GM23248 (cell line): ENCODE results near the gene MOCOS. TPM values are rescaled to one million over a fixed set of nuclear protein-coding genes. Genes with fewer than 3 reads are reported as not detected.

Source experiments
- DNase-seq: peaks from one replicate; pipeline ENCODE4 v3.0.0-alpha.2; 2015
- H2AFZ ChIP-seq: fragments of 200-600 bp; sonication (generic); 2 replicates; pipeline ENCODE4 v1.6.1; 2016; ENCODE audit warnings: antibody characterized with exemption
- H3F3A ChIP-seq: fragments of 200-600 bp; sonication (generic); 2 replicates; pipeline ENCODE4 v1.6.1; 2016; ENCODE audit warnings: mild to moderate bottlenecking, antibody characterized with exemption, mixed run types; ENCODE audit not compliant: insufficient read depth
- H3K27ac ChIP-seq: fragments of 200-600 bp; sonication (generic); 2 replicates; pipeline ENCODE4 v1.5.1; 2016; ENCODE audit warnings: mild to moderate bottlenecking
- H3K27me3 ChIP-seq: fragments of 200-600 bp; sonication (generic); replicated peaks from 2 replicates; pipeline ENCODE4 v1.6.1; 2016; ENCODE audit warnings: mild to moderate bottlenecking; ENCODE audit not compliant: insufficient read depth
- H3K36me3 ChIP-seq: fragments of 200-600 bp; sonication (generic); 2 replicates; pipeline ENCODE4 v1.6.1; 2016; ENCODE audit warnings: low read depth, mild to moderate bottlenecking
- H3K4me1 ChIP-seq: fragments of 200-600 bp; sonication (generic); 2 replicates; pipeline ENCODE4 v1.6.1; 2016; ENCODE audit warnings: mild to moderate bottlenecking; ENCODE audit not compliant: insufficient read depth
- H3K4me2 ChIP-seq: fragments of 200-600 bp; sonication (generic); one replicate; pipeline ENCODE4 v1.6.1; 2016; ENCODE audit warnings: mild to moderate bottlenecking; ENCODE audit not compliant: unreplicated experiment
- H3K4me3 ChIP-seq: fragments of 200-600 bp; sonication (generic); 2 replicates; pipeline ENCODE4 v1.5.1; 2016; ENCODE audit warnings: mild to moderate bottlenecking
- H3K79me2 ChIP-seq: fragments of 200-600 bp; sonication (generic); 2 replicates; pipeline ENCODE4 v1.6.1; 2016; ENCODE audit warnings: mild to moderate bottlenecking; ENCODE audit not compliant: insufficient read depth
- H3K9ac ChIP-seq: fragments of 200-600 bp; sonication (generic); 2 replicates; pipeline ENCODE4 v1.6.1; 2016; ENCODE audit warnings: mild to moderate bottlenecking
- H3K9me2 ChIP-seq: fragments of 200-600 bp; sonication (generic); 2 replicates; pipeline ENCODE4 v1.6.1; 2016; ENCODE audit warnings: mixed run types, mild to moderate bottlenecking, moderate library complexity; ENCODE audit not compliant: insufficient read depth
- H3K9me3 ChIP-seq: fragments of 200-600 bp; sonication (generic); one replicate; pipeline ENCODE4 v1.6.1; 2017; ENCODE audit warnings: low read depth
- H4K20me1 ChIP-seq: fragments of 200-600 bp; sonication (generic); 2 replicates; pipeline ENCODE4 v1.6.0; 2016; ENCODE audit not compliant: insufficient read depth
- EZH2 ChIP-seq: fragments of 200-600 bp; sonication (generic); IDR thresholded peaks from 2 replicates; pipeline ENCODE4 v1.6.1; 2018; ENCODE audit warnings: antibody characterized with exemption, mild to moderate bottlenecking; ENCODE audit not compliant: insufficient read depth, poor library complexity, severe bottlenecking
- EZH2phosphoT487 ChIP-seq: fragments of 200-600 bp; sonication (generic); IDR thresholded peaks from 2 replicates; pipeline ENCODE4 v1.6.1; 2018; ENCODE audit warnings: antibody characterized with exemption, moderate library complexity, mild to moderate bottlenecking, low read depth; ENCODE audit not compliant: insufficient read depth
- whole genome bisulfite sequencing, 2 experiments: methylation state at CpG; one replicate each; pipeline ENCODE4 v1.1.6; 2015 to 2017; ENCODE audit warnings: low lambda C conversion rate in 2 of 2, low coverage in 1 of 2; ENCODE audit errors: missing lambda C conversion rate in 2 of 2; 5-methylcytosine and 5-hydroxymethylcytosine counted together
- in situ Hi-C: fragments of 300-500 bp; cut with MboI; formaldehyde crosslinking; loops from 2 replicates; pipeline ENCODE4 v1.15.0; 2020
- polyA plus RNA-seq: library from polyadenylated mRNA; unstranded; fragments of >200 nt; fragmentation: Nextera tagmentation; extraction: Ambion mirVana; gene quantifications from 2 replicates; pipeline ENCODE4 v1.2.1, GENCODE V29; 2016
- total RNA-seq: library from RNA; depleted of rRNA; stranded (reverse); fragments of >200 nt; shearing (Covaris generic); gene quantifications from 2 replicates; pipeline ENCODE4 v1.2.3, GENCODE V29; 2014

MOCOS gene
- total and polyA plus RNA-seq, 2 experiments from 2014 or later = 17.9 to 23.6 TPM

DNA sequence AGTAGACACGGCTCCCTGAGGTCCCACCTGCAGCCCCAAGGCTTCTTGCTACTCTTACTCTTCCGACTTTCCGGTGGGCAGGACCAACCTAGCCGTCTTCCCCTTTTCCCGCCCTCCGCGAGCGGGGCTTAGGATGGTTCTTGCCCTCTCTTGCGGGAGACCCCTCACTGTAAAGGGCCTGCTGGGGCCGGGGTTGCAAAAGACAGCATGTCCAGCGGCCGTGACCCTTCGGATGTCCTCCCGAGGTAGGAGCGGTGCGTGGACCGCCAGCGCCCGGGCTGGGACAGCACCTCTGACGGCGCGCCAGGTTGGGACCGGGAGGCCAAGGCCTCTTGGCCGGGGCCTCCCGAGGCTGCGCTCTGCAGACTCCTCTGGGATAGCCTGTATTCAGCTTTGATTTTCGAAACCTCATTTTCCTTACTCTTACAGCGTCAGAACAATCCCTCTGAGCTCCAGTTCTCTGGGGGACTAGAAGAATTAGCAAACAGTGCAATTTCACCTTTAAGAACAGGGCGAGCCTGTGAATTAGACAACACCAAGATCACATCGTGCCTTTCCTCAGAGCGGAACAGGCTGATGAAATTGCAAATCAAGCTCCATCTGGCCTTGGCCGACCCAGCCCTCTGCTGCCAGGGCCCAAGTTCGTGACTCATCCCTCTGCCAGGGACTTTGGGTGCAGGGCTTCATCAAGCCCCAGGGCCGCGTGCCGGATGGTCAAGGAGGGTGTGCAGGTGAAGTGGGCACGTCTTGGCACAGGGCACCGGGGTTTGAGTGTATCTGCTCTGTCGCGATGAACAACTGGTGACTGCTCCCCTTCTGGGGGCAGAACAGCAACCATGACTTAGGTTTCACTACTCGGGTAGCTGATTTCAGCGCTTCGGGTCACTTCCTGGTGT lies 777 bp downstream of the MOCOS start:
- H3F3A ChIP-seq = peaks cover 7% of the 10 kb centered on the region; the same call in 1 of the 2 replicates
- H3K79me2 ChIP-seq = peaks cover 47% of the 10 kb centered on the region
- no peaks in the 10 kb centered on the region for H3K9me2 ChIP-seq
- peak overlapping the region; percentile 87 for H3K9ac ChIP-seq
- H3K27me3 ChIP-seq = no peaks in the 10 kb centered on the region
- peaks cover 11% of the 10 kb centered on the region for H3K4me1 ChIP-seq
- H4K20me1 ChIP-seq = no peaks in the 10 kb centered on the region
- in situ Hi-C loops = no loop called here
- H3K9me3 ChIP-seq = no peaks in the 10 kb centered on the region
- 0 out of 2 replicates have a peak, but pooled peaks cover 5% of the 10 kb centered on the region for H3K36me3 ChIP-seq
- DNase-seq = peak; percentile 91
- peak overlapping the region; percentile 99 for H2AFZ ChIP-seq
- TF ChIP-seq EZH2phosphoT487 (no peak), EZH2 (no peak)
- peak overlapping the region; percentile 93 for H3K4me2 ChIP-seq
- peak overlapping the region; percentile 78 for H3K27ac ChIP-seq
- 9 to 11% methylated on average over 43 of the region's 43 CpGs for WGBS, 2 experiments
- peak overlapping the region; percentile 86 for H3K4me3 ChIP-seq

DNA sequence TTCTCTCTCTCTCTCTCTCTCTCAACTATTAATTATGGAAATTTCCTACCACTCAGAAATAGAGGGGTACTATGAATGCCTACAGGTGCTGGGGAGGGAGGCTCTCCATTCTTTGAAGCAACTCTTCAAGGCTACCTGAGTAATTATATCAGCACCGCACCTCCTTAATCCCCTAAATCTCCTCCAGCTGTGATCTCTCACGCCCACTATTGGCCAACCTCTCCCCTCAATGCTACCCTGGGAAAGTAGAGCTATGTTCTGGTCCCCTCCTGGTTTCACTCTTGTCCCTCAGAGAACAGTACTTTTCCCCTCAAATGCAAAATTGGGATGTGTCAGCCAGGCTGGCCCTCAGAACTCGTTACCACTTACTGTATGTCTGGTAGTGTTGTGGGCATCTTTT lies 1.6 kb downstream of the MOCOS start:
- Histone ChIP-seq H3K9me2 (no peaks in the 10 kb centered on the region), H3K9ac (peak overlapping the region; percentile 87), H3K27me3 (no peaks in the 10 kb centered on the region), H3K4me2 (peak overlapping the region; percentile 93), H3K4me1 (peaks cover 11% of the 10 kb centered on the region), H3K36me3 (0 out of 2 replicates have a peak, but pooled peaks cover 5% of the 10 kb centered on the region), H3F3A (peaks cover 7% of the 10 kb centered on the region; the same call in 1 of the 2 replicates), H4K20me1 (no peaks in the 10 kb centered on the region), H3K4me3 (peak overlapping the region; percentile 86), H3K79me2 (peaks cover 54% of the 10 kb centered on the region), H3K9me3 (no peaks in the 10 kb centered on the region), H3K27ac (peak overlapping the region; percentile 78; the same call in 1 of the 2 replicates), H2AFZ (no peak overlapping the region)
- 35 to 47% methylated on average over 3 of the region's 3 CpGs for WGBS, 2 experiments
- TF ChIP-seq EZH2 = no peak
- TF ChIP-seq EZH2phosphoT487 = no peak
- in situ Hi-C loops = no loop called here
- peak; percentile 14 for DNase-seq

DNA sequence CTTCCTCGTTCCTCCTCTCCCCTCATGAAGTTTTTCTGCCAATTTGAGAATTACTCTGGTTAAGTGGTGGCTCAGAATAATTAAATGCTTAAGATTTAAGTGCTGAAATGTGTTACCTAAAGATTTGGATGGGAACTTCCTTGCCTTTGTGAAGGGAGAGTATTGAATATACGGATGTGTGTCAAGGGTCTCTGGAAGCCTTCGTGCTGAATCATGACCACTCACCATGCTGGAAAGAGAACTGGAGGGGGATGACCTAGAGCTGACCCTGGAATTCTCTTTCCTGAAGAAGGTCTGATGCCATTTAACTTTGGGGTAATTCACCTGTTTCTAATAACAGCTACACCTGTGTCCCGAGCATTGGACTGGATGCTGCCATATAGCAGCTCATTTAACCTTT lies 2.2 kb downstream of the MOCOS start:
- H3K9me2 ChIP-seq = no peaks in the 10 kb centered on the region
- WGBS, 2 experiments = 73 to 76% methylated on average over 4 of the region's 4 CpGs
- in situ Hi-C loops = no loop called here

DNA sequence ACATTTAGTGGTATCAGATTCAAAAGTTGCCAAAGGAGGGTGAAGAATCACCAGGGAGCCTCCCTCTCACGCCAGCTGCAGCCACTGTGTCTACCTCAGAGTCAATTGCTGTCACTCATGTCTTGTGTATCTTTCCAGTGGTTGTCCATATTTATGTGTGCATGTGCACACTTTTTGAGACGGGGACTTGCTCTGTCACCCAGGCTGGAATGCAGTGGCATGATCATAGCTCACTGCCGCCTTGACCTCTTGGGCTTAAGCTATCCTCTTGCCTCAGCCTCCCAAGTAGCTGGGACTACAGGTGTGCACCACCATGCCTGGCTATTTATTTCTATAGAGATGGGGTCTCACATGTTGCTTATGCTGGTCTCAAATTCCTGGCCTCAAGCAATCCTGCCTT lies 4.0 kb downstream of the MOCOS start:
- no peak for DNase-seq
- H2AFZ ChIP-seq = no peak overlapping the region
- peaks cover 54% of the 10 kb centered on the region for H3K79me2 ChIP-seq
- no peak overlapping the region for H3K4me3 ChIP-seq
- no peaks in the 10 kb centered on the region for H3K9me2 ChIP-seq
- TF ChIP-seq EZH2 (no peak), EZH2phosphoT487 (no peak)
- H3K36me3 ChIP-seq = peaks cover 11% of the 10 kb centered on the region; the same call in 1 of the 2 replicates
- peaks cover 7% of the 10 kb centered on the region; the same call in 1 of the 2 replicates for H3F3A ChIP-seq
- H3K27me3 ChIP-seq = no peaks in the 10 kb centered on the region
- in situ Hi-C loops = no loop called here
- H3K27ac ChIP-seq = no peak overlapping the region
- WGBS, 2 experiments = 98 to 99% methylated on average over 3 of the region's 3 CpGs
- no peaks in the 10 kb centered on the region for H4K20me1 ChIP-seq
- no peaks in the 10 kb centered on the region for H3K9me3 ChIP-seq
- no peak overlapping the region for H3K9ac ChIP-seq
- peaks cover 11% of the 10 kb centered on the region for H3K4me1 ChIP-seq
- no peak overlapping the region for H3K4me2 ChIP-seq

More for the DNA sequence above, 2.2 kb downstream of the MOCOS start:
- Histone ChIP-seq H3K4me2 (peak overlapping the region; percentile 93), H3K36me3 (0 out of 2 replicates have a peak, but pooled peaks cover 5% of the 10 kb centered on the region), H3K9me3 (no peaks in the 10 kb centered on the region), H4K20me1 (no peaks in the 10 kb centered on the region), H3K27me3 (no peaks in the 10 kb centered on the region), H2AFZ (no peak overlapping the region), H3K4me1 (peaks cover 11% of the 10 kb centered on the region), H3K27ac (no peak overlapping the region), H3K4me3 (peak overlapping the region; percentile 86), H3F3A (peaks cover 7% of the 10 kb centered on the region; the same call in 1 of the 2 replicates), H3K79me2 (peaks cover 54% of the 10 kb centered on the region), H3K9ac (no peak overlapping the region)
- no peak for DNase-seq
- no peak for TF ChIP-seq EZH2
- no peak for TF ChIP-seq EZH2phosphoT487
